ENCODE results near the gene MAPK8IP1.
A peak's percentile ranks its signal among the peaks of the same experiment; 100 is the strongest.

Gene MAPK8IP1

GRCh38 chr11:45927684-45928413, 42.4 kb downstream of the MAPK8IP1 start:
- DNase-seq = no peak

GRCh38 chr11:45928535-45929215, 43.2 kb downstream of the MAPK8IP1 start:
- DNase-seq = no peak

GRCh38 chr11:45929486-45930030, 44.1 kb downstream of the MAPK8IP1 start:
- no peak for DNase-seq

GRCh38 chr11:45930031-45930794, 44.8 kb downstream of the MAPK8IP1 start:
- peak; percentile 59 for DNase-seq

- no peak for DNase-seq
These were observed 45.6 kb downstream of the MAPK8IP1 start for GRCh38 chr11:45930951-45931570.

- DNase-seq = no peak
These were observed 46.3 kb downstream of the MAPK8IP1 start for GRCh38 chr11:45931739-45932138.

- no peak for DNase-seq
These were observed 46.8 kb downstream of the MAPK8IP1 start for GRCh38 chr11:45932217-45932616.

- no peak for DNase-seq
These were observed 47.8 kb downstream of the MAPK8IP1 start for GRCh38 chr11:45933131-45933831.

- DNase-seq = no peak
These were observed 48.6 kb downstream of the MAPK8IP1 start for GRCh38 chr11:45933846-45934579.

GRCh38 chr11:45934580-45935318, 49.3 kb downstream of the MAPK8IP1 start:
- no peak for DNase-seq

- no peak for DNase-seq
These were observed 50.1 kb downstream of the MAPK8IP1 start for GRCh38 chr11:45935349-45936064.

GRCh38 chr11:45936511-45937054, 51.1 kb downstream of the MAPK8IP1 start:
- DNase-seq = no peak

- no peak for DNase-seq
These were observed 52.5 kb downstream of the MAPK8IP1 start for GRCh38 chr11:45937916-45938315.

- DNase-seq = no peak
These were observed 54.4 kb downstream of the MAPK8IP1 start for GRCh38 chr11:45939836-45940235.

GRCh38 chr11:45941285-45941684, 55.8 kb downstream of the MAPK8IP1 start:
- no peak for DNase-seq

GRCh38 chr11:45942381-45942780, 56.9 kb downstream of the MAPK8IP1 start:
- no peak for DNase-seq

- no peak for DNase-seq
These were observed 60.0 kb downstream of the MAPK8IP1 start for GRCh38 chr11:45945397-45945999.

- no peak for DNase-seq
These were observed 62.4 kb downstream of the MAPK8IP1 start for GRCh38 chr11:45947885-45948284.

GRCh38 chr11:45948356-45948755, 62.9 kb downstream of the MAPK8IP1 start:
- DNase-seq = no peak
